Activated CD4-positive, alpha-beta T cell treated with anti-CD3 and anti-CD28 coated beads for 24 hours (primary cell): ENCODE measurements around the gene GRIN1.

Experiments
- DNase-seq, 2 donors: peaks; one replicate each; pipeline ENCODE4 v3.0.0-alpha.2; 2020; ENCODE audit warnings: low read depth in 2 of 2

Gene GRIN1

DNA sequence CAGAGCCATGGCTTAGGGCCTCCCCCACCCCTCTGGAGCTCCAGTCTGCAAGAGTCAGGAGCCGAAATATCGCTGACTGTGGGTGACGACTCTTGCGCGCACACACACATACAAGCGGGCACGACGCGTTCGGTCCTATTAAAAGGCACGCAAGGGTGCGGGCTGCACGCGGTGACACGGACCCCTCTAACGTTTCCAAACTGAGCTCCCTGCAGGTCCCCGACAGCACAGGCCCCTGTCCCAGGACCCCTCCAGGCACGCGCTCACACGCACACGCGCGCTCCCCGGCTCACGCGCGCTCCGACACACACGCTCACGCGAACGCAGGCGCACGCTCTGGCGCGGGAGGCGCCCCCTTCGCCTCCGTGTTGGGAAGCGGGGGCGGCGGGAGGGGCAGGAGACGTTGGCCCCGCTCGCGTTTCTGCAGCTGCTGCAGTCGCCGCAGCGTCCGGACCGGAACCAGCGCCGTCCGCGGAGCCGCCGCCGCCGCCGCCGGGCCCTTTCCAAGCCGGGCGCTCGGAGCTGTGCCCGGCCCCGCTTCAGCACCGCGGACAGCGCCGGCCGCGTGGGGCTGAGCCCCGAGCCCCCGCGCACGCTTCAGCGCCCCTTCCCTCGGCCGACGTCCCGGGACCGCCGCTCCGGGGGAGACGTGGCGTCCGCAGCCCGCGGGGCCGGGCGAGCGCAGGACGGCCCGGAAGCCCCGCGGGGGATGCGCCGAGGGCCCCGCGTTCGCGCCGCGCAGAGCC, at the start of gene GRIN1:
TSS of gene GRIN1 (plus strand) at position 433 of the 746 bp plus-strand sequence. CDS start 333 bp downstream, outside the sequence.
- no peak for DNase-seq

DNA sequence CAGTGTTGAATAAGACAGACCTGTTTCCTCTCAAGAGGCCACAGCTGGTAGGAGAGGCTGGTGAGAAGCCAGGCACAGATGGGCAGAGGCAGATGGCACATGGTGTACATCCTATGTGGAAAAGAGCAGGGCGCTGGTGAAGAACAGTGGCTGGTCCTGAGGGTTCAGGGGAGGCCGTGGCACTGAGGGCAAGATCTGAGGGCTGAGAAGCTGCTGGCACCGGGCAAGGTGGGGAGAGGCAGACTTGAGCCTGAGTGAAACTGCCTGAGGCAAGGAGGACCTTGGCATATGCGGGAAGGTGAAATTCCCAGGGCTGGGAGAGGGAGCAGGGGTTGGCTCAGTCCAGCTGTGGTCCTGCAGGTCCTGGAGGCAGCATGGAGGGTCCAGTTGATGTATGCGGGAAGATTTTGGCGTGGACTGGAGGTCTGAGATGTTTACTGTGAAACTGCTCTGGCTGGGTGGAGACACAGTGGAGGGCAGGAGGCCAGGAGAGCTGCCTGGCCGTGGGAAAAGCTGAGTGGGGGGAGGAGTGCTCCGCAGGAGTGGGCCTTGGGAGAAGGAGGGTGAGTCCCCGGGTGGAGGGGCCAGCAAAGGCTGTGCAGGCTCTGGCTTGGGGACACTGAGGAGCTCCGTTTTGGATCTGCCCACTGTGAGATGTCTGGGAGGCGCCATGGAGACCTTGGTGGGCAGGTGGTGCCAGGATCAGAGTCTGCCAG, 49.6 kb upstream of the GRIN1 start:
- no peak for DNase-seq

DNA sequence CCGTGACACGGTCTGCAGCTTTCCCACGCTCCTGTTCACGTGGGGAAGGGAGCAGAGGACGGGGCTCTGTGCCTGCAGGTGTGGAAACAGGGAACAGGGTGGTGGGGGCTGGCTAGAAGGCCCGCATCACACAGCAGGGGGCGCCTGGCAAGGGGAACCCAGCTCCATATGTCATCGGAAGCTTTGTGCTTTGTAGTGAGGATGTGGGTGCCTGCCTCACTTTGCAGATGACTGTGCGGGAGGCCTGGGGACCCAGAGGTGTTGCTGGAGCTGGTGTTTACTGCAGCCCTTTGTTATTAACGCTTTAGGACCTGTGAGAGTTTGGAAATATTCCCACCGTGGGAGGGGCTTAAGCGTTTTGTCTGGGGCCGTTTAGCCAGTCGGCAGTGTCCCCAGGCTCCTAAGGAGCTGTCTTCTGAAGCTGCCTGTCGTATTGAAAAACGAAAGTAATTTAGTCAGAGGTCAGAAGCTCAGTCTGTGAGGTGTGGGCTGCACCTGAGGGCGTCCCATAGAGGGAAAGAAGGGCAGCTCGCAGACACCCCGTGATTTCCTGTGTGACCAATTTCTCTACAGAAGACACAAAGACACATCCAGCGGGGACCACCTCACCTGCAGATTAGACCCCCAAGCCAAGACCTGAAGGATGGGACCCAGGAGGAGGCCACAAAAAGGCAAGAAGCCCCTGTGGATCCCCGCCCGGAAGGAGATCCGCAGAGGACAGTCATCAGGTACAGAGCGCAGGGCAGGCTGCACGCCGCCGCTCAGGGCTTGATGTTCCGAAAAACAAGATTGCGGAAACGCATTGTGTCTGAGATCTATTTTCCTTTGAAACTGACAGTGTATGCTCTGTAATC, 43.1 kb upstream of the GRIN1 start:
- peak; percentile 71 to 79 for DNase-seq

DNA sequence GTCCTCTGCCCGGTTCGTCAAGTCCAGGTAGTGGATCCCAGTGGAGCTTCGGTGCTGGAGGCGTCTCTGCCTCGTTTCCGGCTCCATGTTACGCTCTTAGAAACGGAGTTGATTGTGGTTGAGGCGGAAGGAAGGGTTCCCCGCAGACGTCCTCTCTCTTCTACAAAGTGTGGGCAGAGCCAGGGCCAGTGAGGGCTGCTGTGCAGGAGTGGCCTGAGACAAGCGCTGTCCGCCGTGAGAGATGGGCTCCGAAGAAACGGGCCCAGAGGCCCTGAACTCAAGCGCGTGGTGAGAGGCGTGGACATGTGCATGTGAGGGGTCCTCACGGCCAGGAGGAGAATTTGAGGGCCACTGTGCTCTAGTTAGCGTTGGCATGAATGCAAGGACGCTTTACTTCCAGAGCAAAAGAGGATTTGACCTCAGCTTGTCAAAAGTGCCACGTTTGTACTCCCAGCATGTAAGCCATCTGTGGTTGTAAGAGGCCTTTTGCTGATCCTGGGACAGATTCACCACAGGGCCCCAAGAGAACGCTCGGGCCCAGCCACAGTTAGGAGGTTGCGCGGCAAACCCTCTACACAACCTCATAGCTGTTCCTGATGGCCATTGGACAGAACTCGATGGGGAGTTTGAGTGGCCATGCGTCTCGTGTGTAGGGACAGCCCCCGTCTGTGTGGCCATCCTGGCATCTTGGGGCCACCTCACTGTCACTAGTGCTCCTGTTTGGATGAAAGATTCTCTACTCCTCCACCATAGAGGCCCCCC, 42.0 kb upstream of the GRIN1 start:
- DNase-seq, result no peak

DNA sequence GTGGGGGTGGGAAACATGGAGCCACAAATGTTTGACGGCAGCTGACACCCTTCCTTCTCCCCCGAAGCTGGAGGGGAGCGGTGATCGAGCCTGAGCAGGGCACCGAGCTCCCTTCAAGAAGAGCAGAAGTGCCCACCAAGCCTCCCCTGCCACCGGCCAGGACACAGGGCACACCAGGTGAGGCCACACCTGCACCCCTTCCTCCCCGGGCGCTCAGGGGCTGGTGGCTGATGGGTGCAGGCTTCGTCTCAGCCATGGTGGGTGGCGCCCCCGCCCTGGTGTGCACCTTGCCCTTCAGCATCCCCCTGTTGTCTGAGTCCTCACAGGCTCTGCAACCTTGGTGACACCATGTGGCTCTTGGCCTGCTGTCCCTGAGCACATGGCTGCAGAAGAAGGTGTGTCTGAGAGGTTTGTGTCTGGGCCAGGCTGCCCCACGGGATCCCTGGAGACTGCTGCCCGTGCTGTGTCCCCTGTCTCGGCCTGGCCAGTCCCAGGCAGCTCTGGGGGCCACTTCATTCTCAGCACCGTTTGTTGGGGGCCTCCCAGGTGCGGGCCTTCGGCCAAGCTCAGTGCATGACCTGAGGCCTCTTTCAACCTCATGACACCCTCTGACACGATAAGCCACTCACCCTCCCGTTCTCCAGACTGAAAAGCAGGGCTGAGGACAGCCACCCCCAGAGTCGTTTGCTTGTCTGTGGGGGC, 41.0 kb upstream of the GRIN1 start:
- no peak for DNase-seq

DNA sequence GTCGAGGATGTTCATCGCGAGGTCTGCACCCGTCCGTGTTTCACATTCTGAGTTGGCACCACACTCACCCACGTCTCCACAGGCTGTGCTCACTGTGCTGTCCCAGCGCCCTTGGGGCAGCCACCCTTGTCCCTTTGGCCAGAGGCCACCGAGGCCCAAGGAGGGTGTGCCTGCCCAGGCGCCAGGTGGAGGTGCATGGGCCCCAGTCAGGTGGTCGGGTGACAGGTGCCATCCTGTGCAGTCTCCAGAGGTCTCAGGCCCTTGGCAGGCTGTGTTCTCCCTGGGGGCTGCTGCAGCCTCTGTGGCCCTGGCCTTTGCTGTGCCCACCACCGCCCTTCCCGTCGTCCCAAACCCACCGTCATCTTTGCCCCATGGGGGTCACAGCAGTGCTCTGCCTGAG, 39.7 kb upstream of the GRIN1 start:
- DNase-seq, result no peak

DNA sequence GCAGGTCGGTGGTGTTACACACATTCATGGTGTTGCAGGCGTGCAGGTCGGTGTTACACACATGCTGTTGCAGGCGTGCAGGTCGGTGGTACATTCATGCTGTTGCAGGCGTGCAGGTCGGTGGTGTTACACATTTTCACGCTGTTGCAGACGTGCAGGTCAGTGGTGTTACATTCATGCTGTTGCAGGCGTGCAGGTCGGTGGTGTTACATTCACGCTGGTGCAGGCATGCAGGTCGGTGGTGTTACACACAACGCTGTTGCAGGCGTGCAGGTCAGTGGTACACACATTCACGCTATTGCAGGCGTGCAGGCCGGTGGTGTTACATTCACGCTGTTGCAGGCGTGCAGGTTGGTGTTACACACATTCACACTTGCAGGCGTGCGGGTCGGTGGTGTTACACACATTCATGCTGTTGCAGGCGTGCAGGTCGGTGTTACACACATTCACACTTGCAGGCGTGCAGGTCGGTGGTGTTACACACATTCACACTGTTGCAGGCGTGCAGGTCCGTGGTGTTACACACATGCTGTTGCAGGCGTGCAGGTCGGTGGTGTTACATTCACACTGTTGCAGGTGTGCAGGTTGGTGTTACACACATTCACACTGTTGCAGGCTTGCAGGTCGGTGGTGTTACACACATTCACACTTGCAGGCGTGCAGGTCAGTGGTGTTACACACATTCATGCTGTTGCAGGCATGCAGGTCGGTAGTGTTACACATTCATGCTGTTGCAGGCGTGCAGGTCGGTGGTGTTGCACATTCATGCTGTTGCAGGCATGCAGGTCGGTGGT, 35.6 kb upstream of the GRIN1 start:
- DNase-seq, result no peak

DNA sequence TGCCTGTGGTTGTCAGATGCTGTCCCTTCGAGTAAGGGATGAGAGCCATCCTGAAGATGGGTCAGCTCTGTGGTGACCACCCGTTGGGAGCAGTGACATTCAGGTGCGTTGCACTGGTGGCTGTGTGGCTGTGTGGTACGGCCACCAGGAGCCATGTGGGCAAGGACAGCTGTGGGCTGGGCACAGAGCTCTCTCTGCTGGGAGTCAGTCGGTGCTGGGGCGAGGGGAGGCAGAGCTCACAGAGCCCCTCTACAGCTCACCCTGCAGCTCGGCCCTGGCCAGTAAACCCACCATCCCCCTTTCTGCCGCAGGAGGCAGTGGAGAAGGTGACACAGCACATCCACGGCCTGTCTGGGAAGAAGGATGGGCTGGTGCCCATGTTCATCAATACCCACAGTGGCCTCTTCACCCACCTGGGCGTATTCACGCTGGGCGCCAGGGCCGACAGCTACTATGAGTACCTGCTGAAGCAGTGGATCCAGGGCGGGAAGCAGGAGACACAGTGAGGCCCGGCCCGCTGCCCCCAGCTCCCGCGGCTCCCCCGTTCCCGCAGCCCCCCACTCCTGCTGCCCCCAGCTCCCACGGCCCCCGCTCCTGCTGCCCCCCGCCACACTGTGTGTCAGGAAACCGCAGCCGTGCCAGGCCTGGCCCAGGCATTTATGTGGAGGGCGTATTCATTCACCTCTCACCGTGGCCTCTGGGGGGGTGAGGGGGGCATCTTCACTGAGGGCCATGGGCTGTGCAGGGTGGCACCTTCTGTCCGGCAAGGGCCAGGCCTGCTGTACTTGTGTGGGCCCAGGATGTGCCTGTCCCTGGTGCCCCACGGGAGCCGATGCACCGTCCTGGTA, 32.9 kb upstream of the GRIN1 start:
- DNase-seq, result no peak

DNA sequence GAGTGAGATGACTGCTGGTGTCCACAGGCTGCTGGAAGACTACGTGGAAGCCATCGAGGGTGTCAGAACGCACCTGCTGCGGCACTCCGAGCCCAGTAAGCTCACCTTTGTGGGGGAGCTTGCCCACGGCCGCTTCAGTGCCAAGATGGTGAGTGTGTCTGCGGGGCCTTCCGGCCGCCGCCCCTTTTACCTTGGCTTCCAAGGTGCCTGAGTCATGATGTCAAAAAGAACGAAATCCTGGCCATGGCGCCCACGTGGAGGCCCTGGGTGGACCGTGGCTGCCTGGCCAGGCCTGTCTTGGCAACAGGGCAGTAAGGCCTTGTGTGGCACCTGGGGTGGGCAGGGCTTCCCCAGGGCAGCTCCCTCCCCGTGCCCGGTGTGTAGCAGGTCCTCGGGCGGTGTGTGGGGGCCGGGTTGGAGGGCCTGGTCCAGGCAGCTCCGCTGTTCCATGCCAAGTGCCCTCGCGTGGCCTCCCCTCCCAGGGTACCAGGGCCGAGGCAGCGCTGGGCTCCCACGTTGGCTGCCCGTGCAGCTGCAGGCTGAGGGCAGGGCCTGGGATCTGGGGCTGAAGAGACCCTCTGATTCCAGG, 32.2 kb upstream of the GRIN1 start:
- DNase-seq, result no peak

DNA sequence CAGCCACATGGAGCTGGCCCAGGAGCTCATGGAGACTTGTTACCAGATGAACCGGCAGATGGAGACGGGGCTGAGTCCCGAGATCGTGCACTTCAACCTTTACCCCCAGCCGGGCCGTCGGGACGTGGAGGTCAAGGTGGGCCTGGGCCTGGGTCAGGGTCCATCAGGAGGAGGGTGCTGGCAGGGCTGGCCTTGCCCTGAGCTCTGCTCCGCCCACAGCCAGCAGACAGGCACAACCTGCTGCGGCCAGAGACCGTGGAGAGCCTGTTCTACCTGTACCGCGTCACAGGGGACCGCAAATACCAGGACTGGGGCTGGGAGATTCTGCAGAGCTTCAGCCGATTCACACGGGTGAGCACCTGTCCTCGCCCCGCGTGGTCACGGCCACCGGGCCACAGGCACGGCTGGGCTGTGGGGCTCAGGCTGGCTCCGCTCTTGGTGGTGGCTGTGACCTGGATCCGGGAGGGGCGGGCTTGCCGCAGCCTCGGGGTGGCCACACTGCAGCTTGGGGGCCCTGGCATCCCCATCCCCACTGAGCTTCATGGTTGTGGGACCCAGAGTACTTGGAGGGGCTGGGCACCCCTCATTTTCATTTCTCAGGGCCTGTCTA, 31.5 kb upstream of the GRIN1 start:
- no peak for DNase-seq

DNA sequence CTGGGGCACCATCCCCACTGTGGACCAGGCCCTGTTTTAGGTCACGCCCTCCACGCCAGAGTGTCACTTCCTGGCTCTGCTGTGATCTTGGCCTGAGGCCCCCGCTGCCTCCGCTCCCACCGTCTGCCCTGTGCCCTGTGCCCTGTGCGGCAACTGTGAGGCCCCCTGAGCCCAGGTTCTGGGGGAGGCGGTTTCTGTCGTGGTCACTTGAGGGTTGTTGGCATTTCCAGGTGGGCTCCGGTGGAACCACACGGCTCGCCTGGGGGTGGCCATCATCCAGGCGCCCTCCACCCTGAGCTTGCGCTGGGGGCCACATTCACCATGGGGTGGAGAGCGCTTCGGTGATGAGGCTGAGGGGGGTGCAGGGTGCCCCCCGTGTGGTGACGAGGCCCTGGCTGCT, 31.0 kb upstream of the GRIN1 start:
- no peak for DNase-seq

DNA sequence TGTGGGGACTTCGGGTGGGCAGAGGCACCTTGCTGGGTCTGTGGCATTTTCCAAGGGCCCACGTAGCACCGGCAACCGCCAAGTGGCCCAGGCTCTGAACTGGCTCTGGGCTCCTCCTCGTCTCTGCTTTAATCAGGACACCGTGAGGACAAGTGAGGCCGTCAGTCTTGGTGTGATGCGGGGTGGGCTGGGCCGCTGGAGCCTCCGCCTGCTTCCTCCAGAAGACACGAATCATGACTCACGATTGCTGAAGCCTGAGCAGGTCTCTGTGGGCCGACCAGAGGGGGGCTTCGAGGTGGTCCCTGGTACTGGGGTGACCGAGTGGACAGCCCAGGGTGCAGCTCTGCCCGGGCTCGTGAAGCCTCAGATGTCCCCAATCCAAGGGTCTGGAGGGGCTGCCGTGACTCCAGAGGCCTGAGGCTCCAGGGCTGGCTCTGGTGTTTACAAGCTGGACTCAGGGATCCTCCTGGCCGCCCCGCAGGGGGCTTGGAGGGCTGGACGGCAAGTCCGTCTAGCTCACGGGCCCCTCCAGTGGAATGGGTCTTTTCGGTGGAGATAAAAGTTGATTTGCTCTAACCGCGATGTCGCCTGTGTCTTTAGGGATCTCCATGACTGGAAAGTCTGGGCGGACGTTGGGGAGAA, 30.2 kb upstream of the GRIN1 start:
- DNase-seq, result no peak

DNA sequence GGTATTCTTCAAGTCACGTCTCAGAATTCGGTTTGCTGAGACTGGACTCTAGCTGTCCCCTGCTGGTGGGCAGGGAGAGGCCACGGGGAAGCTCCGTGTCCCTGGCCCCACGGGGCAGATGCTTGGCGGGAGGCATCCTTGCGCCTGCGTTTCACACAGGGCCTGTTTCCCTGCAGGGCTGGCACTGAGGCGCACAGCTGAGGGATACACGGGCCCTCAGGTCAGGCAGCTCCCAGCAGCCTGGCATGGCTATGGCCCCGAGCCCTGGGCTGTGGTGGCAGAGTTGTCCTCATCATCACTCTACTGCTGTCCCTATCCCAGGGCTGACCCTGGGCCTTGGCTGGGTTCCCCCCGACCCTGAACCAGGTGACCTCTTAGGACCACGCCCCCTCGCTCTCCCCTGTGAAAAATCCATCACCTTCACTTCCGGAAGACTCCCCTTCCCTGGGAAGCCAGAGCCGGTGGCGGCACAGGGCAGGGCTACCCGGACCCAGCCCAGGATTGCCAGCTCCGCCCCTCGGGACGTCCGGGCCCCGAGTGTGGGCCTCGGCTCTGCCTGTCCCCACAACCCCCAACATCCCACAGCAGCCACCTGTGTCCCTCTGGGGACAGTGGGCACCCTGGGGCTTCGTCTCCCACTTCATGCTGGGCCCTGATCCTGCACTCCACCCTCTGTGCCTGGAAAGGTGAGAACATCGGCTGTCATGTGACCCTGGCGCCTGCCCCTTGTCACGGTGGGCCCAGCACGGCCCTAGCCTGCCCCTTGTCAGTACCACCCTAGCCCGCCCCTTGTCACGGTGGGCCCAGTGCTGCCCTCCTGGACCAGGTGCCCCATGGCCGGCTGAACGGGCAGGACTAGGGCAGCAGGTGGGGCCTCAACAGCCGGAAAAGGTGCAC, 29.5 kb upstream of the GRIN1 start:
- DNase-seq, result no peak

DNA sequence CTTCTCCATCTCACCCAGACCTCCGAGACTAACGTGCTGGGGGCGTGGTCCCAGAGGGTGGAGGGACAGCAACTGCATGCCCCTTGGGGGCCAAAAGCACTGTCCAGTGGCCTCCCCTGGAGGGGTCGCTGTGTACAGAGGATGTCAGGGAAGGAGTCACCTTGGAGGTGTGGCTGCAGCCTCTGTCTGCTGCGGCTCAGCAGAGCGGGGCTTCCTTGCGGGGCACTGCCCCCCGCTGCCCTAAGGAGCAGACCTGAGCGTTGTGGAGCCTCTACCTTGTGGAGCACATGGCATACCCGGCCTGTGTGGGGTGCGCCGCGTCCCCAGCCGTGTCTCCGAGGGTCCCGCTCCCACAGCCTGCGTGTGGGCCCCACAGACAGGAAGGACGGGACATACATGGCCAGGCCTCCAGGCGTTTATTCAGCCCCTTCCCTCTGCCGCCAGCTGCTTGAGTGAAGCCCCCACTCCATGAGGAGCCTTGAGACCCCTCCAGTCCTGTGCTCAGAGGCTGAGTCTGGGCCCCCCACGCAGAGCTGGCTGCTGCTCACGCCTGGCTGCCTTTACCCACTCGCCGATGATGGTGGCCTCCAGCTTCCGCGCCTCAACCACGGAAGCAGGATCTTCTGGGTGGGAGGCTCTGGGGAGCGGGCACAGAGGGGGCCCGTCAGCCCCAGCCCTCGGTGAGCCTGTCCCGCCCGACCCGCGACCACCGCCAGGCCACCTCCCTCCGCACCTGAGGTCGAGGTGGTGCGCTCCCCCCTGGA, 28.6 kb upstream of the GRIN1 start:
- no peak for DNase-seq

DNA sequence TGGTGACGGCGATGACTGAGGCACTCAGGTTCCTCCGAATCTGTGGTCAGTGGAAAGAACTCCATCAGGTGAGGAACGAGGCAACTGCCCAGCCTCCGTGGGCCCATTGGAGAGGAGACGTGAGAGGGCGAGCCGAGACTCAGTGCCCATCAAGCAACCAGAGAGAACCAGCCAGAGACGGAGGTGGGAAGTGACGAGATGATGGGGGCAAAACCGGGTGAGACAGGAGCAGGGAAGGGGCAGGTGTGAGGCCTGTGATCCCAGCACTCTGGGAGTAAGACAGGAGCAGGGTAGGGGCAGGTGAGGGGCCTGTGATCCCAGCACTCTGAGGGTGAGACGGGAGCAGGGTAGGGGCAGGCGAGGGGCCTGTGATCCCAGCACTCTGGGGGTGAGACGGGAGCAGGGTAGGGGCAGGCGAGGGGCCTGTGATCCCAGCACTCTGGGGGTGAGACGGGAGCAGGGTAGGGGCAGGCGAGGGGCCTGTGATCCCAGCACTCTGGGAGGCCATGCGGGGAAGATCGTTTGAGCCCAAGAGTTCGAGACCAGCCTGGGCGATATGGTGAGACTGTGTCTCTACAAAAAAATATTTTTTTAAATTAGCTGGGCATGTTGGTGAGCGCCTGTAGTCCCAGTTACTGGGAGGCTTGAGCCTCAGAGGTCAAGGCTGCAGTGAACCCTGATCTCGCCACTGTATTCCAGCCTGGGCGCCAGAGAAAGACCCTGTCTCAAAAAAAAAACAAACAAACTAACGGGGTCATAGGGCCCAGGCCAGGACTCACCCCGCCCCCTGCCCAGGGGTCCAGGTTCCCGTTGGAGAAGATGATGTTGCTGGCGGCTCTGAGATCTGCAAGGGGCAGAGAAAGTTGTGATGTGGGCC, 27.8 kb upstream of the GRIN1 start:
- DNase-seq, result no peak
